PC-3 (cell line): ENCODE results near the gene TMEM273.

Experiments
- CTCF ChIP-seq: fragments of 300-600 bp; sonication (generic); conservative IDR thresholded peaks from 2 replicates; pipeline ENCODE4 v1.5.1; 2017; ENCODE audit warnings: antibody characterized with exemption, low read depth, mild to moderate bottlenecking, low read length
- EZH2 ChIP-seq: fragments of 300-600 bp; sonication (generic); IDR thresholded peaks from one replicate; pipeline ENCODE4 v1.6.1; 2017; ENCODE audit warnings: antibody characterized with exemption, mild to moderate bottlenecking, low read length; ENCODE audit not compliant: unreplicated experiment

- TF ChIP-seq CTCF (no peak), EZH2 (no peak)
Measured at GRCh38 chr10:49225218-49225876, 37.2 kb upstream of the TMEM273 start.
